IPS DF 6.9 (cell line): ENCODE results near the gene SEPTIN5.
A peak's percentile ranks its signal among the peaks of the same experiment; 100 is the strongest.

Source experiments
- DNase-seq: peaks from one replicate; pipeline ENCODE4 v3.0.0-alpha.2; 2013; ENCODE audit warnings: low read depth, low spot score
- H3K27ac ChIP-seq: one replicate; pipeline ENCODE4 v1.5.1; 2013; ENCODE audit warnings: low read length, control low read depth
- H3K27me3 ChIP-seq: 2 replicates; pipeline ENCODE4 v1.6.1; 2013; ENCODE audit warnings: mild to moderate bottlenecking, low read length; ENCODE audit not compliant: control insufficient read depth, insufficient read depth
- H3K36me3 ChIP-seq: 2 replicates; pipeline ENCODE4 v1.6.1; 2013; ENCODE audit warnings: low read length; ENCODE audit not compliant: control insufficient read depth, insufficient read depth
- H3K4me1 ChIP-seq: 2 replicates; pipeline ENCODE4 v1.6.1; 2013; ENCODE audit warnings: low read length; ENCODE audit not compliant: control insufficient read depth, insufficient read depth
- H3K4me3 ChIP-seq: 2 replicates; pipeline ENCODE4 v1.5.1; 2013; ENCODE audit warnings: mild to moderate bottlenecking, low read length
- H3K9me3 ChIP-seq: 2 replicates; pipeline ENCODE4 v1.6.1; 2013; ENCODE audit warnings: low read length, inconsistent platforms; ENCODE audit not compliant: control insufficient read depth, insufficient read depth
- WGBS: extraction: QIAGEN DNeasy Blood & Tissue Kit; methylation state at CpG from one replicate; pipeline ENCODE4 v1.1.7; 2013; ENCODE audit warnings: mixed read lengths, missing lambda C conversion rate; ENCODE audit not compliant: insufficient read length, insufficient coverage; 5-methylcytosine and 5-hydroxymethylcytosine counted together

The SEPTIN5 gene

DNA sequence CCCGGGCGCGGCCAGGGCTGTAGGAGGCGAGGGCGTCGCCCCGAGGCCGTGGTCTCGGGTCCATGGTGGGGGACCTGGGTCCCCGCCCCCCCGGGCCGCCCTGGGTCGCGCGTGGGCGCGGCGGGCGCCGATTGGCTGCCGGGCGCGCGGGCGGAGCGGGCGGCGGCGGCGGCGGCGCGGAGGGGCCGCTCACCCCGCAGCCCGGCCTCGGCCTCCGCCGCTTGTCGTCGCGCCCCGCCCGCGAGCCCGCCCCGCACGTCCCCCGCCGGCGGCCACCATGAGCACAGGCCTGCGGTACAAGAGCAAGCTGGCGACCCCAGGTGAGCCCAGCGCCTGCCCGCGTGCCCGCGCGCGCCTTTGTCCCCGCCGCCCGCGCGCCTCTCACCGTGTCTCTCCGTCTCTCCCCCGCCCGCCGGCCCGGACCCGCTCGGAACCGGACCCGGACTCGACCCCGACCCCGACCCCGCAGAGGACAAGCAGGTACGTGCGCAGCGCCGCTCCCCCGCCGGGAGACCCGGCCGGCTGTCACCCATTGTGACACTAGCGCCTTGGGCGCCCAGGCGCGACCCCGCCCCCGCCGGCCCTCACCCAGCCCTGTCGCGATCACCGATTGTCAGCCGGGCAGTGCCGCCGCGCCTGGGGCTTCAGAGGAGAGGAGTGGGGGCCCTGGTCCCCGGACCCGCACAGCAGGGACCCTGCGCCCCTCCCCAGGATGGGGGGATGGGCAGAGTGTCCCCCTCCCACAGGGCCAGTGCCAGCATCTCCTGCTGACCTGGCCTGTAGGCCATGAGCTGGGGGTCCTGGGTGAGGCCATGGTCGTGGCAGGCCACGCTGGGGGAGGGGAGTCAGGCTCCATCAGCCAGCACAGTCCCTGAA, at the start of gene SEPTIN5:
SEPTIN5 (plus strand) TSS at position 192 of the 876 bp plus-strand sequence; CDS start at position 278, 86 bp downstream.
- no CpG with 5 or more reads among the region's 106 CpGs for WGBS
- H3K36me3 ChIP-seq = no peaks in the 10 kb centered on the region; the same call in 1 of the 2 replicates
- peak within 1 kb of the TSS; percentile 27; the same call in 1 of the 2 replicates for H3K4me3 ChIP-seq
- H3K4me1 ChIP-seq = peaks cover 9% of the 10 kb centered on the region
- H3K27me3 ChIP-seq = peaks cover 15% of the 10 kb centered on the region
- no peak for DNase-seq
- H3K9me3 ChIP-seq = no peaks in the 10 kb centered on the region
- no peak within 1 kb of the TSS for H3K27ac ChIP-seq

DNA sequence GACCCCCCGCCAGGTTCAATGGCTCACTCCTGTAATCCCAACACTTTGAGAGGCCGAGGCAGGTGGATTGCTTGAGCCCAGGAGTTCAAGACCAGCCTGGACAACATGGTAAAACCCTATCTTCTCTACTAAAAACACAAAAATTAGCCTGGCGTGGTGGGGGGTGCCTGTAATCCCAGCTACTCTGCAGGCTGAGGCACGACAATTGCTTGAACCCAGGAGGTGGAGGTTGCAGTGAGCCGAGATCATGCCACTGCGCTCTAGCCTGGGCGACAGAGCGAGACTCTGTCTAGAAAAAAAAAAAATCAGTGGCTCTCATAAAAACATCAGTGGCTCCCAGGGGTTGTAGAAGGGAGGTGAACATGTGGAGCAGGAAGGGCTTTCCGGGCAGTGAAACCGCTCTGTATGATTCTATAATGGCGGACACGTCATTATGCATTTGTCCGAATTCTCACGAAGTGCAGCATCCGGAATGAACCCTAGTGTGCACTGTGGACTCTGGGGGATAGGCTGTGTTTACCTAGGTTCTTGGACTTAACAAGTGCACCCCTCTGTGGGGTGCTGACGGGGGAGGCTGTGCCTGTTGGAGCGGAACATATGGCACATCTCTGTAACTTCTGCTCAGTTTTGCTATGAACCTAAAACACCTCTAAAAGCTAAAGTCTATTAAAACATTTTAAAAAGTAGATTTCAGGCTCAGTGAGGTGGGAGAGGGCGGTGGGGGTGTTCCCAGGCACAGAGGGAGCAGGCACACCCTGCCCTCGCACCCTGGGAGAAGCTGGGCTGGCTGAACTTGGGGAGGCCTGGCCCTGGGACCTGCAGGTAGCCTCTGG, 49.1 kb upstream of the SEPTIN5 start:
- no peaks in the 10 kb centered on the region for H3K9me3 ChIP-seq
- H3K27ac ChIP-seq = no peak overlapping the region
- no CpG with 5 or more reads among the region's 19 CpGs for WGBS
- peaks cover 2% of the 10 kb centered on the region; the same call in 1 of the 2 replicates for H3K4me1 ChIP-seq
- no peaks in the 10 kb centered on the region for H3K36me3 ChIP-seq
- no peaks in the 10 kb centered on the region for H3K27me3 ChIP-seq
- no peak for DNase-seq
- no peak overlapping the region for H3K4me3 ChIP-seq

DNA sequence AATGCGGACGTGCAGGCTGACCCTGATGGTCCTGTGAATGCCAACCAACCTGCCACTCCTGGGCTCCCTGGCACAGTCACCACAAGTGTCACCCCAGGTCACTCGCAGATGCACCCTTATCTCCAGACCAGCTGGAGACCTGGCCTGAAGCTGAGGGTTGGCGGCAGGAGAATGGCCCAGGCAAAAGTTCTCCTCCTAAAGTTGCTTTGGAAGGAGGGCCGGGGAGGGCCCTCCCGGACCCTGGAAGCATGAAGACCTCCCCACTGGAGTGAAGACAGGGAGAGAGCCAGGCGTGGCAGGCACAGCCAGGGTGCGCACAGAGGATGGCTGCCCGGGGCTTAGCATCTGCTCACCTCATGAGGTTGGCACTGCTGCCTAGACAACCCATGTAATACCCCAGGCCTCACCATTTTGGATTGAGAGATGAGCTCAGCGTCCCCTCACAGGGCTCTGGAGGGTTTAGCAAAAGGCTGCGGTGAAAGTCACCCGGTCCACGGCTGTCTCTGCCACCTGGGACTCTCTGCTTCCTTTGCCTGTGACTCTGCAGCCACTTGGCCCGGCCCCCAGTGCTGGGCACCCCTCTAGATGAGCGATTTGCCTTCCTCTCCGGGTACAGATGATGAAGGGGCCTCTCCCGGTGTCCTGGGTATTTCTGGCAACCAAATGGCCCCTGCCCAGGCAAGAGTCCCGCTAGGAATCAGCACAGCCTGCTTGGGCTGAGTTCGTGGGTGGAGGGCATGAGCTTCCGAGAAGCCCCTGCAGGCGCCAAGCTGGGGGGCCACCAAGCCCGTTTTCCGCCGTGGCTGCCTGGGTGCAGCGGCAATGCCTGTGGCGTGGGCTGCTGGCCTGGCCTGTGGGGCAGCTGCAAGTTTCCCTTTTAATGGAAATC, 48.3 kb upstream of the SEPTIN5 start:
- peaks cover 2% of the 10 kb centered on the region; the same call in 1 of the 2 replicates for H3K4me1 ChIP-seq
- DNase-seq = no peak
- no CpG with 5 or more reads among the region's 26 CpGs for WGBS
- H3K4me3 ChIP-seq = no peak overlapping the region
- H3K36me3 ChIP-seq = no peaks in the 10 kb centered on the region
- no peaks in the 10 kb centered on the region for H3K27me3 ChIP-seq
- H3K9me3 ChIP-seq = no peaks in the 10 kb centered on the region
- no peak overlapping the region for H3K27ac ChIP-seq

DNA sequence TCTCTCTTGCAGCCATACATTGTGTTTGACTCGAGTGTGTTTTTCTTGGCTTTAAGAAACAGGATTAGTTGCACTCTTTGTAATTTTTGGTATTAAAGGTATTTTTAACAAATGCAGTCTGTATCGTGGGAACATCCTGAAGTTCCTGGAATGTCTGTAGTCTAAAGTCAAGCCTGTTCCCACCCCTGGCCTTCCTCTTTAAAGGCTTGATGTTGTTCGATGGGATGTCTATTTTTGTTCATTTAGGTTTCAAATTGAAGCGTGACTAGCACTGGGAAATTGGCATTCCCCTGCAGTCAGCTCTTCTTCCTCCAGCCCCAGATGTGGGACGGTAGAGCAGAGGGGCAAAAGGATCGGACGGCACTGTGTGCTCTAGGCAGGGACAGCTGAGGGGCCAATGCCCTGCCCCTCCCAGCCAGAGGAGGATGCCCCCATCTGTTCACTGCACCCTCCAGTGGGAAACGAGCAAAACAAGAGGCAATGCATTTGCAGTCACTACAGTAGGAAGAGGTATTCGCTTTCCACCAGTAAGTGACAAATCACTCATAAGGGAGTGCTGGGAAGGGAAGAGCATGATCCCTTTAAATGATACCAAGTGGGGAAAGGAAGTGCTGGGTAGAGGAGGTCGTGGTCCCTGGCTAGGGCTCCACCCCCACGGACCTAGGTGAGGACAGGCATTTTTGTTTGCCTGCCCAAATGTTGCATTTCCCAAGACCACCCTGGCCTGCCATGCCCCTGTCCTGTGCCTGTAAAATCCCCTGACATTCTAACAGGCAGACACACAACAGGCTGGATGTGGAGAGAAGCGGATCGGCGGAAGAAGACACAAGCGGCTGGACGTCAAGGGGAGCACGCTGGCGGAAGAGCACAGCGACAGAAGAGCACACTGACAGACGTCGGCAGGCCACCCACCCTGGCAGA, 47.4 kb upstream of the SEPTIN5 start:
- no peak for DNase-seq
- no peak overlapping the region for H3K4me3 ChIP-seq
- no peaks in the 10 kb centered on the region for H3K9me3 ChIP-seq
- H3K4me1 ChIP-seq = peaks cover 2% of the 10 kb centered on the region; the same call in 1 of the 2 replicates
- no peaks in the 10 kb centered on the region for H3K27me3 ChIP-seq
- H3K36me3 ChIP-seq = no peaks in the 10 kb centered on the region
- WGBS = no CpG with 5 or more reads among the region's 21 CpGs
- no peak overlapping the region for H3K27ac ChIP-seq

DNA sequence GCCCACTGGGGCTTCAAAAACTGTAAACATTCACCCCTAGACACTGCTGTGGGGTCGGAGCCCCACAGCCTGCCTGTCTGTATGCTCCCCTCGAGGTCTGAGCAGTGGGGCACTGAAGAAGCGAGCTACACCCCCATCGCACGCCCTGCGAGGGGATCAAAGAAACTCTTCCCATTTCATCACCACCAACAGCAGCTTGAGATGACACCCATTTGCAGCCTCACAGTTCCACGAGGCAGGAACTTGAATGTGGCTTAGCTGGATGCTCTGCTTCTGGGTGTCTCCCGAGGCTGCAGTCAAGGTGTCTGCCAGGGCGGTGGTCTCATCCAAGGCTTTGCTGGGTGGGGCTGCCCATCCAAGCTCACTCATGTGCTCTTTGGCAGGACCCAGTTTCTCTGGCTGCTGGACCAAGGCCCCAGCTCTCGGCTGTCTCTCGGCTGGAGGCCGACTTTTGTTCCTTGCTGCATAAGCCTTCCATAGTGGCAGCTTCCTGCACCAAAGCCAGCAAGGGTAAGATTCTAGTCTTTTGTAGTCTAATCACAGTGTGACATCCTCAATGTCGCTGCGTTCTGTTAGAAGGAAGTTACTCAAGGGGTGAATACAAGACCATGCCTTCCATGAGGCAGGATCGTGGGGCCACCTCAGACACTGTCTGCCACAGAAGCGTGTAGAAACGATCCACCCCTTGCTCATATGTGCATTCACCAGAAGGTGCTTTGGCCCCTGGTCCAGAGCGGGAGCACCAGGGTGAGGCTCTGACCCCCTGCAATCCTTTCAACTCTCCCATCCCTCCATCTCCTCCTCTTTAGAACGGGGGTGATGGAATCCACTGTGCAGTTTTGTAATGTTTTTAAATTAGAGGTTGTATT, 46.2 kb upstream of the SEPTIN5 start:
- no peak for DNase-seq
- WGBS = no CpG with 5 or more reads among the region's 19 CpGs
- no peaks in the 10 kb centered on the region for H3K27me3 ChIP-seq
- peaks cover 2% of the 10 kb centered on the region; the same call in 1 of the 2 replicates for H3K4me1 ChIP-seq
- no peaks in the 10 kb centered on the region for H3K9me3 ChIP-seq
- no peak overlapping the region for H3K27ac ChIP-seq
- H3K4me3 ChIP-seq = no peak overlapping the region
- H3K36me3 ChIP-seq = no peaks in the 10 kb centered on the region

DNA sequence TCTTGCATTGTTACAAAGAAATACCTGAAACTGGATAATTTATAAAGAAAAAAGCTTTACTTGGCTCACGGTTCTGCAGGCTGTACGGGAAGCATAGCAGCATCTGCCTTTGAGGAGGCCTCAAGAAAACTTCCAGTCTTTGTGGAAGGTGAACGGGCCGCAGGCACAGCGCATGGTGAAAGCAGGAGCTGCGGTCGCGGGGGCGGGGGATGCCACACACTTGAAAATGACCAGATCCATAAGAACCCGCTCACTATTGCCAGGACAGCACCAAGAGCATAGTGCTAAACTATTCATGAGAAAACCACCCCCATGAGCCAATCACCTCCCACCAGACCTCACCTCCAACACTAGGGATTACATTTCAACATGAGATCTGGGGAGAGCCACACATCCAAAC, 45.6 kb upstream of the SEPTIN5 start:
- Histone ChIP-seq H3K27ac (no peak overlapping the region), H3K36me3 (no peaks in the 10 kb centered on the region), H3K4me3 (no peak overlapping the region), H3K27me3 (no peaks in the 10 kb centered on the region), H3K9me3 (no peaks in the 10 kb centered on the region), H3K4me1 (no peaks in the 10 kb centered on the region)
- DNase-seq = no peak
- WGBS = no CpG with 5 or more reads among the region's 10 CpGs

DNA sequence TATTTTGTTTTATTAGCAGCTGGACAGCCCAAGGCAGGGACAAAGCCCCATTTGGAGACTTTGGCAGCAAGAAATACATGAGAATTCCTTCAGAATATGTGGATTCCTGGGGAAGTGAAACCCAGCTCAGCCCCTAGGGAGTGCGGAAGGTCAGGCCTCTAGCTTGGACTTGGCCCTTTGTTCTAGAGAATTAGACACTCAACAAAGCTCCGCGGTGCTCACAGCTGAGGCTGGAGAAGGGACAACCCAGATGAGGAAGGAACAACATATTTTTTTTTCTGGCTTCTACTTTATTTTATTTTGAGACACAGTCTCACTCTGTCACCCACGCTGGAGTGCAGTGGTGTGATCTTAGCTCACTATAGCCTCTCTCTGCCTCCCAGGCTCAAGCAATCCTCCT, 44.7 kb upstream of the SEPTIN5 start:
- H3K27ac ChIP-seq = no peak overlapping the region
- DNase-seq = no peak
- H3K9me3 ChIP-seq = no peaks in the 10 kb centered on the region
- no peak overlapping the region for H3K4me3 ChIP-seq
- no peaks in the 10 kb centered on the region for H3K36me3 ChIP-seq
- no peaks in the 10 kb centered on the region for H3K4me1 ChIP-seq
- no CpG with 5 or more reads among the region's 4 CpGs for WGBS
- no peaks in the 10 kb centered on the region for H3K27me3 ChIP-seq

DNA sequence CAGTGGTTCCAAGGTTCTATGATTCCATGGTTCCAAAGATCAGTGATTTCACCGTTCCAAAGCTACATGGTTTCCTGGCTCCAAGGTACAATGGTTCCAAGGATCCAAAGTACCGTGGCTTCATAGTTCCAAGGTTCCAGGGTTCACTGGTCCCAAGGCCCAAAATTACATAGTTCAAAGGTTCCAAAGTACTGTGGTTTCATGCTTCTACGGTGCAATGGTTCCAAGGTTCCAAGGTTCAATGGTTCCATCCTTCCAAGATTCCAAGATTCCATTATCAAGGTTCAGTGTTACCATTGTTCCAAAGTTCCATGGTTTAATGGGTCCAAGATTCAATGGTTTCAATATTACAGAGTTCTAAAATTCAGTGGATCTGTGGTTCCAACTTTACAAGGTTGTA, 43.0 kb upstream of the SEPTIN5 start:
- H3K27me3 ChIP-seq = no peaks in the 10 kb centered on the region
- no peaks in the 10 kb centered on the region for H3K9me3 ChIP-seq
- DNase-seq = no peak
- no peak overlapping the region for H3K27ac ChIP-seq
- H3K4me1 ChIP-seq = no peaks in the 10 kb centered on the region
- H3K36me3 ChIP-seq = no peaks in the 10 kb centered on the region
- no CpG with 5 or more reads among the region's 3 CpGs for WGBS
- H3K4me3 ChIP-seq = no peak overlapping the region
